A549 (cell line): ENCODE data around the gene BCR.

Source experiments
- CBX8 ChIP-seq: fragments of 200-600 bp; sonication (generic); IDR thresholded peaks from 2 replicates; pipeline ENCODE4 v1.6.1; 2016
- CHD2 ChIP-seq: fragments of 150-350 bp; IDR thresholded peaks from 2 replicates; pipeline ENCODE4 v1.6.1; 2014; ENCODE audit warnings: low read length; ENCODE audit not compliant: partially characterized antibody
- CTCF ChIP-seq: fragments of >200 bp; sonication (Bioruptor Twin); formaldehyde crosslinking; IDR thresholded peaks from 3 replicates; pipeline ENCODE4 v1.5.1; 2016
- ESRRA ChIP-seq: fragments of 150-350 bp; IDR thresholded peaks from 2 replicates; pipeline ENCODE4 v1.6.1; 2014; ENCODE audit warnings: mild to moderate bottlenecking, low read length, borderline replicate concordance
- JUNB ChIP-seq: fragments of >200 bp; sonication (Bioruptor Twin); formaldehyde crosslinking; IDR thresholded peaks from 2 replicates; pipeline ENCODE4 v1.6.1; 2016
- KDM5A ChIP-seq: fragments of 200-600 bp; sonication (generic); IDR thresholded peaks from 2 replicates; pipeline ENCODE4 v1.6.1; 2016; ENCODE audit warnings: antibody characterized with exemption, mild to moderate bottlenecking
- MYC ChIP-seq: IDR thresholded peaks from 2 replicates; pipeline ENCODE4 v1.6.1; 2012; ENCODE audit warnings: mild to moderate bottlenecking, inconsistent platforms, low read length, improper control_type of control experiment, borderline replicate concordance
- POLR2A ChIP-seq: IDR thresholded peaks from 2 replicates; pipeline ENCODE4 v1.6.1; 2012; ENCODE audit warnings: mild to moderate bottlenecking, low read length
- RARB ChIP-seq: fragments of 250-450 bp; sonication (Bioruptor Pico); IDR thresholded peaks from 2 replicates; pipeline ENCODE4 v1.8.0; 2021; ENCODE audit warnings: mild to moderate bottlenecking, moderate library complexity
- RFX5 ChIP-seq: fragments of 450-650 bp; IDR thresholded peaks from 2 replicates; pipeline ENCODE4 v1.7.1; 2014; ENCODE audit warnings: antibody characterized with exemption, mild to moderate bottlenecking, moderate library complexity

- TF ChIP-seq CBX8 (no peak), POLR2A (no peak), RFX5 (no peak), CHD2 (no peak), RARB (CRISPR knock-in tag) (no peak), CTCF (no peak), JUNB (no peak), MYC (no peak), KDM5A (no peak), ESRRA (no peak)
Measured at GRCh38 chr22:23222793-23223568, 42.7 kb downstream of the BCR start.
